GM23248 (cell line): Measurements from ENCODE around the gene P3R3URF.

Source experiments
- EZH2 ChIP-seq: fragments of 200-600 bp; sonication (generic); IDR thresholded peaks from 2 replicates; pipeline ENCODE4 v1.6.1; 2018; ENCODE audit warnings: antibody characterized with exemption, mild to moderate bottlenecking; ENCODE audit not compliant: insufficient read depth, poor library complexity, severe bottlenecking
- EZH2phosphoT487 ChIP-seq: fragments of 200-600 bp; sonication (generic); IDR thresholded peaks from 2 replicates; pipeline ENCODE4 v1.6.1; 2018; ENCODE audit warnings: antibody characterized with exemption, moderate library complexity, mild to moderate bottlenecking, low read depth; ENCODE audit not compliant: insufficient read depth

DNA sequence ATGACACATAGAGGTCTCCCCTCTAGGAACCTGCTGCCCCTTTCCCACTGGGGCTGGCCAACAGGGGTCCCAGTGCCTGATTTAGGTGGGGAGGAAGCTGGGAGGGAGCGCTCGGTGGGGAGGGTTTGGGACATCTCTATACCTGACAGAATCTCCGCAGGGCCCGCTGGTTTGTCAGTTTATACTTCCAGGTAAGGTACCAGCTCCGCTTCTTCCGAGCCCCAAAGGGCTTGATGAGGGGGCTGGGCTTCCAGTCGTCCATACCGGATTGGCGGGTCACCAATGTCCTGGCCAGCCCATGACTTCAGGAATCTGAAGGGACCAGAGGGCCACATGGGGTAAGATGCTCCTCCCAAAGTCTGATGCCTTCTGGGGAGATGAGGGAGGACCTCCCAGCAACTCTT is 21.3 kb upstream of the P3R3URF start:
- TF ChIP-seq EZH2phosphoT487, result no peak
- TF ChIP-seq EZH2, result no peak
